ENCODE measurements around the gene FRK. TPM values are rescaled to one million over a fixed set of nuclear protein-coding genes. Genes with fewer than 3 reads are reported as not detected.

The FRK gene
- polyA plus RNA-seq, 3 donors = 4.9 to 5.3 (median 5.1) TPM

DNA sequence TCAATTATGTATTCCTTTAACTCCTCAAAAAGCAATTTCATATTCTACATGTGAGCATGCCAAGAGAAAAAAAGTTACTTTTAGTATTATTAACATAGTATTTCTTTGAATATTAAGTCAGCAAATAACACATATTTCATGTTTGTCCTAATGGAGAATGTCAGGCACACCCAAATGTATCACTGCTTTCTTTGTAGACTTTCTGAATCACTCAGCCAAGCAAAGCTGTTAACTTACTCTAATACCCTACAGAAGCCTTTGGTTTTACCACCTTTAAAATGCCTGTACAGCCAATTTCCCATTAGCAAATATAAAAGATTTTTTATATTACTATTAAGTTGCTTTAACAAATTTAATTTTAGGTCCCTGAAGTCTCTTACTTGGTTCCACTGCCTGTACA lies 23.8 kb downstream of the FRK start:
- DNase-seq (ENCODE audit: low read depth in 3 of 3, low spot score in 2 of 3) = no peak

DNA sequence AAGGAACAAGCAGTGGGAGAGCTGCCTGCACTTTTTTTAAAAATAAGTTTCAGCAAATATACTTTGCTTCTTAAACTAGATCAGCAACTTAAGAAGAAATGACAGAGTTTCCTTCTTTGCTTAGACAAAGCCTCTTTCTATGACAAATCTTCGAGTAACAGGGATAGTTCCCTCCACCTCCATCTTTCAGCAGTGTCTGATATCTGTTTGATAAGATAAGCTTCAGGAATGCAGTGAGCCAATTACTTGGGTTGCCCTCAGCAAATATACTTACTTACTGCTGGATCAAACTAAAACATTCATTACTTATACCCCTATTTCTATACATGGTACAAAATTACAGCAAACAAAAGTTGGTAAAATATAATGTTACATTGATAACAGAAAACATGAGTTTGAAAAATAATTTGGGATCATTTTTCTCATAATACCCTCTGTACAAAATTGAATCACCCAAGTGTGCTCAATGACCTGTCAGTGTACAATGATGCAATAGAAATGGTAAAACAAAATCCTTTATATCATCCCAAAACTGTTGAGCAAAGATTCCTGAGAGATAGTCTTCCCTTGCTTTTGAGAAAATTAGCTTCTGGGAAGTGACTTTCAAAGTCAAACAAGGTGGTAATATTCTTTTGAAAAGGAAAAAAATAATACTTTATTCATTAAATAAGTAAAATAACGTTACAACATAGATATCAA lies 24.5 kb downstream of the FRK start:
- no peak for DNase-seq (ENCODE audit: low read depth in 3 of 3, low spot score in 2 of 3)

DNA sequence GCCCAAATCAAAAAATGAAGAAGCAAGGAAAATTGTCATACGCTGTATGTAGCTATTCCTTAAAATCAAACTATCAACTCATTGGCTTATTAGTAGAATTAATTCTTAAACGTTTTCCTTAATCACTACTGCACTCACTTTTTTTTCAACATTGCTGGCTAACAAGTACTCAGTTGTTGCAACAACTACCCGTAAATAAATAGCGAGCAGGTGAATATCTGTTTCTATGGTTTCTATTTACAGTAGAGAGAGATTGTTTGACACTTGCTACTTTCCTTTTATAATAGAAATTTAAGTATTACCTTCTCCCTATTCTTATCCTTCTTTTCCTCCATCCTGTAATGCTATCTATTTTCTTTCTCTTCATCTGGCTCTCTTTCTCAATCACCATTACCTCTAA lies 25.1 kb downstream of the FRK start:
- DNase-seq (ENCODE audit: low read depth in 3 of 3, low spot score in 2 of 3) = no peak

- DNase-seq (ENCODE audit: low read depth in 3 of 3, low spot score in 2 of 3) = no peak
Measured at GRCh38 chr6:116034327-116034726, 26.4 kb downstream of the FRK start.

DNA sequence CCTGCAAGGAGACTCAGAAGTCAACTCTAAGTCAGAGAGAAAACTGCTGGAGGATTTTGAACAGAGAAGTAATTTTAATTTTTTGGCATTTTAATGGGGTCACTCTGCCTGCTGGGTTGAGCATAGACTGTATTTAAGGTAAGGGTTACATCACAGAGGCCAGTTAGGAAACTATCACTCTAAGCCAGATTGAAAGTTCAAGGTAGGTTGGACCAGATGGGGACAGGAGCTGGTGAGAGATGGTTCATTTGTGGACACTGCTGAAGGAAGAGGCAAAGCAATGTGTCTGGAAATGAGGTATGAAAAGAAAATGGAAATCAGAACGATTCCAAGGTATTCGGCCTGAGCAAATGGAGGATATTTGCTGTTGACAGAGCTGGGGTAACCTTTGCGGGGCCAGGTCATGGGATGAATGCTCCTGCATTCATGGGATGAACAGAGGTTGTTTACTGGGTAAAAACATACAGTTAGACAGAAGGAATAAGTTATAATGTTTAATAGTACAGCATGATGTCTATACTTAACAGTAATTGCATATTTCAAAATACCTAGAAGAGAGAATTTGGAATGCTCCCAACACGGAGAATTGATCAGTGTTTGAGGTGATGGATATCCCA lies 26.9 kb downstream of the FRK start:
- no peak for DNase-seq (ENCODE audit: low read depth in 3 of 3, low spot score in 2 of 3)

DNA sequence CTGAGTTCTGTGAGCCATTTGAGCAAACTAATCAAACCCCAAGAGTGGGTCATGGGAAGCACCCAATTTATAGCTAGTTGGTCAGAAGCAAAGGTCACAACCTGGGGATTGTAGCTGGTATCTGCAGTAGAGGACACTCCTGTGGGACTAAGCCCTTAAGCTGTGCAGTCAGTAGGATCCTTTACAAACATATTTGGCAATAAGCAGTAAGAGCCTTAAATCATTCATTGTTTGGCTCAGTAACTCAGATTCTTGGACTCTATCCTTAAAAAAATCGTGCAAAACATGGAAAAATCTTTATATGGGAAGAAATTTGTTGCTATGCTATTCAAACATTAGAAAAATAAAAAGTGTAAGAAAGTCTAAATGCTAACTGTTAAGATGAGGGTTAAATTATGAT lies 29.9 kb downstream of the FRK start:
- DNase-seq (ENCODE audit: low read depth in 3 of 3, low spot score in 2 of 3) = no peak

GRCh38 chr6:116029535-116029934 lies 31.2 kb downstream of the FRK start:
- DNase-seq (ENCODE audit: low read depth in 3 of 3, low spot score in 2 of 3) = no peak

- DNase-seq (ENCODE audit: low read depth in 3 of 3, low spot score in 2 of 3) = no peak
Measured at GRCh38 chr6:116028233-116028632, 32.5 kb downstream of the FRK start.

DNA sequence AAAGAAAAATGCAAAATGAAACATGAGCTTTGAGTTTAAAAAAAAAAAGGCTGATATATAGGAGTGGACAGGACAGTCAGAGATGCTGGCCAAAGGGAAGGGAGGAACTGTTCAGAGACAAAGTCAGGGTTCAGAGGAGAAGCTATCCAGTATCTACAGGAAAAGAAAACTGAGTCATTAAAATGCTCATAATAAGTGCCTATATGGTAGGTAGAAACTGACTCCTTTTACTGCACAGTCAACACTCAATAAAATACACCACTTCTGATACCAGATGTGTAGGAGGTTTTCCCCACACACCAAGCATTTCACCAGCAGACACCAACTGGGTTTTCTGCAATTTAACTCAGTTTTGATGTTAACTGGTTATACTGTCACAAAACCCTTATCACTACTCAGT lies 32.9 kb downstream of the FRK start:
- no peak for DNase-seq (ENCODE audit: low read depth in 3 of 3, low spot score in 2 of 3)

DNA sequence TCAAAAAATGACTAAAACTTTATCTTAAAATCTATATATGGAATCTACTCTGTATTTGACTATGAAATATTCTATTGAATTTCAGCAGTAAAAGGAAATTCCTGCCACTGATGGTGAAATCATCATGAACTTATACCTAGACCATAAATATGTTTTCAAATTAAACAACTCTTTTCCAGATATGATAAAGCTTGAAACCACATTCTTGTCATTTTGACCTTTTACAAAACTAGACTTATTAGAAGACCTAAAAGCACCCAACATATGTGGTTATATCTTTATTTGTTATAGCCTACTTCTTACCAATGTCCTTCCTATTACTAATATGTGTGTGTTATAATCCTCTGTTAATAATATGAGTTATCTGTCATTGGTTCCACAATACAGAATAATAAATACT lies 35.3 kb downstream of the FRK start:
- DNase-seq (ENCODE audit: low read depth in 3 of 3, low spot score in 2 of 3) = no peak

- DNase-seq (ENCODE audit: low read depth in 3 of 3, low spot score in 2 of 3) = no peak
Measured at GRCh38 chr6:116022841-116023445, 37.7 kb downstream of the FRK start.

- DNase-seq (ENCODE audit: low read depth in 3 of 3, low spot score in 2 of 3) = no peak
Measured at GRCh38 chr6:116020738-116021137, 40.0 kb downstream of the FRK start.

DNA sequence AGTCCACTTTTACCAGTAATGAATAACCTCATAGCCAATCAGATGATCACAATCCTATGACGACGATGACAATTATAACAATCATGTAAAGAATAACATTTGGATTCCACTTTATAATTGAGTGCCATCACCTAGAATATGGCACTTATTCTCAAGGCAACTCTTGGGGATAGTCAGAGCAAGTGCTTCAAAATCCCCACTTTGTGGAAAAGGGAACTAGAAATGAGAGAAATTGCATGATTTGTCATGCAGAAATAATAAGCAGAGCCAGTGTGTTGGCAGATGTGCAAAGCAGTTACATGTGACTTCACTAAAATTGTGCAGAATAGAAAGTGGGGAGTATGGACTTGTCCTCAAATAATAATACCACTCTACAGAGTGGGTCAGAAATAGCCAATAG lies 41.3 kb downstream of the FRK start:
- no peak for DNase-seq (ENCODE audit: low read depth in 3 of 3, low spot score in 2 of 3)

- DNase-seq (ENCODE audit: low read depth in 3 of 3, low spot score in 2 of 3) = no peak
Measured at GRCh38 chr6:116018976-116019375, 41.7 kb downstream of the FRK start.

DNA sequence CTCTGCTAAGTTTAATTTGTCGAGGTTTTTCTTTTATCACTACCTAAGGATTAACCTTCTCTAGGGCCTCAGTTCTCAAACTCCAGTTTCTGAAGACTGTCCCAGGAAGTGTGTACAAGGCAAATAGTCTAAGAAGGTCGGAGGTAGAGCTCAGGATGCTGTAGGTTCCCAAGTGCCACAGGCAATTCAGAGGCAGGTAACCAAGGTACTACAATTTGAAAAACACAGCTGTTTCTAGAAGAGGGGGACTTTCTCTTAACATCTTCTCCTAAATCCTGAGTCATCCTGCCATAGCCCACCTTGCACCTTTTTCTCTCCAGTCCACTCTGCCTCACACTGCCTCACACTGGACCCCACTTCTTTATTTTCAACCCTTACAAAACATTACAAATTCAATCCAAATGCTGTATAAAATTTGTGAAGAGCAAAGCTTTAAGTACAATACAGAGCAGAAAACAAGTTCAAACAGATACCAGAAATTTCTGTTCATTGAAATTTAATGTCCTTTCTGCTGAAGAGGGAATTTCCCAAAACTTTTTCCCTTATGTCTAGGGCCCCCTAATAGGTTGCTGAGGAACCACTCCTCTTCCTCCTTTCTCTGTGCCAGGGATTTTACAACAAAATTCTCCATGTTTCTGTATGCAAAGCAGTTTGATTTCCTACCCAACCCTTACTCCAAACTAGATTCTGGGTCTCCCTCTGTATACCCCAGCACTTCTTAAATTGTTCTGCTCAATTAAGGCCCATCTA lies 43.0 kb downstream of the FRK start:
- no peak for DNase-seq (ENCODE audit: low read depth in 3 of 3, low spot score in 2 of 3)

DNA sequence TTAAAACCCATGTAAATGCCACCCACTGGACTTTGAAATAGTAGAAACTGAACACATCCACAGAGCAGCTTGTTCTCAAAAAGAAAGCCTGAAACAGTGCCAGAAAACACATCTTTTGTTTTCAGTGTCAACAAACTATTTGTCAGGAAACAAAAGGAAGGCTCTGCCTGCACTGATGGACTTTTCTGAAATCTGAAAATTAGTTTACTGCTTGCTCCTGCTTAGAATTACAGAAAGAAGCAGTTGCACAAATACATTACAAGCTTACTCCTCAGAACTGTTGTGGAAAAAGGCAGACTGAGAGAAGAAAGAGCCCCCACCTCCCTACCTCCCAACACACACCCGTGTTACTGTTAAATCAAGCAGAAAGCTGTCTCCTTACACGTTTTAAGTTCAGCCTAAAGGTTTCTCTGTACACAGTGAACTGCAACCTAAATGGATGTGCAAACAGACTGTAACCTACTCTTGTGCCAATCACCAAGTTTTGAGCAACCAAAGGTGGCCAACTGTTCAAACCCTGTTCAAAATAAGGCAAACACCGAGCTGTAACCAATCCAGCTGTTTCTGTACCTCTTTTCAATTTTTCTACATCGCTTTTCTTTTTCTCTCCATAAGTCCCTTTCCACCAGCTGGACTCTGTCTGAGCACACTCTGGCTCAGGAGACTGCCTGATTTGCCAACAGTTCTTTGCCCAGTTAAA lies 43.7 kb downstream of the FRK start:
- no peak for DNase-seq (ENCODE audit: low read depth in 3 of 3, low spot score in 2 of 3)

DNA sequence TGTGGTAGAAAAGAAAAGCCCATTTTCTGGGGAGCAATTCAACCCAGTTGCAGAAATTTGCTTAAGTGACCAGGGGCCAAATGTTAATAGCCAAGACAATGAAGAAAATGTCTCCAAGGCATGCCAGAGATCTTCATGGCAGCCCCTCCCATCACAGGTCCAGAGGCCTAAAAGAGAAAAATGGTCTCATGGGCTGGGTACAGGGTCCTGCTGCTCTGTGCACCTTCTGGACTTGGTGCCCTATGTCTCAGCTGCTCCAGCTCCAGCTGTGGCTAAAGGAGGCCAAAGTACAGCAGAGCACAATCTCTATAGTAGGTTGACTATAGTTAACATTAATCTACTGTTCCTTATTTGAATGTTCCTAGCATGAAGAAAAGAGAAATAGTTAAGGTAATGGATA lies 44.7 kb downstream of the FRK start:
- no peak for DNase-seq (ENCODE audit: low read depth in 3 of 3, low spot score in 2 of 3)

DNA sequence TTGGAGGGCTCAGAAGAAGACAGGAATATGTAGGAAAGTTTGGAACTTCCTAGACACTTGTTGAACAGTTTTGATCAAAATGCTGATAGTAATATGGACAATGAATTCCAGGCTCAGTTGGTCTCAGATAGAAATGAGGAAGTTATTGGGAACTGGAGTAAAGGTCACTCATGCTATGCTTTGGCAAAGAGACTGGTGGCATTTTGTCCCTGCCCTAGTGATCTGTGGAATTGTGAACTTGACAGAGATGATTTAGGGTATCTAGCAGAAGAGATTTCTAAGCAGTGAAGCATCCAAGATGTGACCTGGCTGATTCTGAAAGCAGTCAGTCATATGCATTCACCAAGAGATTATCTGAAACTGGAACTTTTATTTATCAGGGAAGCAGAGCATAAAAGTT lies 45.1 kb downstream of the FRK start:
- DNase-seq (ENCODE audit: low read depth in 3 of 3, low spot score in 2 of 3) = no peak

GRCh38 chr6:116012951-116013350 lies 47.7 kb downstream of the FRK start:
- no peak for DNase-seq (ENCODE audit: low read depth in 3 of 3, low spot score in 2 of 3)

DNA sequence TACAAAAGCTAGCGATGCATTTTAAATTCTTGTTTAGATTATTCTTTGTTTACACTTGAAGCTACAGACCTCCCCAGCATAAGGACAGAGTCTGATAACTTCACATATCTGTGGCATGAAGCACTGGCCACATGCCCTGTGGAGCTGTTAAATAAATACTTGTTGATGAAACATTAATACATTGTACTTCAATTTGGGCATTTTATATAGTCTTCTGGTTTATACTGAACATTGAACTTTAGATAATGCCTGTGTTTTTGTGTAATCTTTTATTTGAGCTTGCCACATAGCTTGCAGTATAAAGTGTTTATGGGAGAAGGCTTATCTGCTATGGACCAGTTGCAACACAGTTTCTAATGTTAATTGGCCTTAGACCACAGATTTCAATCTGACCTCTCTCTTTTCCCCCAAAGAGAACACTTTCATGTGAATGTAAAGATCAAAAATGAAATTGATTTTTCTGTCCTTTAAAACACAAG lies 48.2 kb downstream of the FRK start:
- no peak for DNase-seq (ENCODE audit: low read depth in 3 of 3, low spot score in 2 of 3)

DNA sequence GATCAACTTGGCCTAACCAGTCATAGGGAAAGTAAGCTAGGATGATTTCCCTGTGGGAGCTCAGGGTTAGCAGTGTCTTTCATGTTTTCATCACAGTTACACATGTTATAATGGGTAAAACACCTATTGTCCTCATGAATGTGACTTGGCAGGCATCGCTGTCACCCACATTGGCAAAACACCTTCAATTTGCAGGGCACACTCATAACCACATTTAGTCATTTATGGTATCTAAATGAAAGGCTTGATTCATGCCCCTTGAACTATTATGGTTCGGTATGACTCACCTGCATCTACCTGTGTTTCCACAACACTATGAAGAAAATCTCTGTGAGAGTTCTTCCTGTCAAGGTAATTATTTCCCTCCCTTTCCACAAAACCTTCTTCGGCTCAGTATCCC lies 49.2 kb downstream of the FRK start:
- no peak for DNase-seq (ENCODE audit: low read depth in 3 of 3, low spot score in 2 of 3)

Data from right renal cortex interstitium (tissue), 3 donors.